Calu3 (cell line): ENCODE data around the gene ZFPM1. TPM values are rescaled to one million over a fixed set of nuclear protein-coding genes. Genes with fewer than 3 reads are reported as not detected.

Experiments
- BruUV-seq: library from RNA; stranded (reverse); fragments of 400-500 nt; replicated peaks from 2 replicates; lab custom pipeline; 2021; lab: Mats Ljungman, UMichigan
- CTCF ChIA-PET: fragments of 300-600 bp; sonication (Branson Sonifier 250); formaldehyde crosslinking; loops from one replicate; lab custom pipeline; 2022; ENCODE audit warnings: antibody characterized with exemption; lab: Charles Lee
- DNase-seq: peaks from one replicate; pipeline ENCODE4 v3.0.0; 2022
- H3K27ac Mint-ChIP-seq: one replicate; pipeline ENCODE4 v1.8.0; 2022; ENCODE audit warnings: mixed read lengths; ENCODE audit not compliant: unreplicated experiment
- H3K27me3 Mint-ChIP-seq: one replicate; pipeline ENCODE4 v1.8.0; 2022; ENCODE audit warnings: mixed read lengths; ENCODE audit not compliant: unreplicated experiment
- H3K36me3 Mint-ChIP-seq: one replicate; pipeline ENCODE4 v1.8.0; 2022; ENCODE audit warnings: mild to moderate bottlenecking, moderate library complexity, mixed read lengths; ENCODE audit not compliant: insufficient read depth, unreplicated experiment
- H3K4me1 Mint-ChIP-seq: one replicate; pipeline ENCODE4 v1.8.0; 2022; ENCODE audit warnings: mild to moderate bottlenecking, low read depth, mixed read lengths; ENCODE audit not compliant: unreplicated experiment
- H3K4me3 Mint-ChIP-seq: one replicate; pipeline ENCODE4 v1.8.0; 2022; ENCODE audit warnings: mild to moderate bottlenecking, low read depth, moderate library complexity, mixed read lengths; ENCODE audit not compliant: unreplicated experiment
- H3K9me3 Mint-ChIP-seq: one replicate; pipeline ENCODE4 v1.8.0; 2022; ENCODE audit warnings: low read depth, mixed read lengths; ENCODE audit not compliant: unreplicated experiment
- CTCF ChIP-seq: fragments of 200-600 bp; IDR thresholded peaks from one replicate; pipeline ENCODE4 v1.8.0; 2022; ENCODE audit warnings: antibody characterized with exemption; ENCODE audit not compliant: unreplicated experiment
- intact Hi-C: fragments of 100-400 bp; cut with micrococcal nuclease; formaldehyde crosslinking; loops from one replicate; pipeline ENCODE4 v1.10.0; 2022; ENCODE audit not compliant: unreplicated experiment
- total RNA-seq: library from RNA; stranded (reverse); gene quantifications from 2 replicates; pipeline ENCODE4 v1.2.3, GENCODE V29; 2022

ZFPM1 gene
- total RNA-seq, 1 experiment from 2014 or later, result 3.1 TPM

- H3K27me3 Mint-ChIP-seq, result no peaks in the 10 kb centered on the region
- no peaks in the 10 kb centered on the region for H3K9me3 Mint-ChIP-seq
- H3K27ac Mint-ChIP-seq, result no peak overlapping the region
- no TSS peak for BruUV-seq
- intact Hi-C loops, result no loop called here
- H3K36me3 Mint-ChIP-seq, result no peaks in the 10 kb centered on the region
- DNase-seq, result no peak
- no peak overlapping the region for H3K4me3 Mint-ChIP-seq
- no peaks in the 10 kb centered on the region for H3K4me1 Mint-ChIP-seq
- CTCF ChIA-PET, result no interaction called here
- TF ChIP-seq CTCF, result no peak
Observed at GRCh38 chr16:88463411-88463810, 10.3 kb downstream of the ZFPM1 start.

- no peaks in the 10 kb centered on the region for H3K27me3 Mint-ChIP-seq
- H3K27ac Mint-ChIP-seq, result no peak overlapping the region
- TF ChIP-seq CTCF, result no peak
- BruUV-seq, result no TSS peak
- DNase-seq, result no peak
- no peak overlapping the region for H3K4me3 Mint-ChIP-seq
- no peaks in the 10 kb centered on the region for H3K4me1 Mint-ChIP-seq
- intact Hi-C loops, result no loop called here
- H3K9me3 Mint-ChIP-seq, result no peaks in the 10 kb centered on the region
- CTCF ChIA-PET, result no interaction called here
- no peaks in the 10 kb centered on the region for H3K36me3 Mint-ChIP-seq
Observed at GRCh38 chr16:88464447-88465318, 11.6 kb downstream of the ZFPM1 start.

GRCh38 chr16:88465387-88465983, 12.4 kb downstream of the ZFPM1 start:
- CTCF ChIA-PET, result no interaction called here
- no peak overlapping the region for H3K27ac Mint-ChIP-seq
- no peaks in the 10 kb centered on the region for H3K27me3 Mint-ChIP-seq
- H3K4me1 Mint-ChIP-seq, result no peaks in the 10 kb centered on the region
- H3K36me3 Mint-ChIP-seq, result no peaks in the 10 kb centered on the region
- BruUV-seq, result no TSS peak
- intact Hi-C loops, result no loop called here
- DNase-seq, result no peak
- no peak overlapping the region for H3K4me3 Mint-ChIP-seq
- TF ChIP-seq CTCF, result no peak
- H3K9me3 Mint-ChIP-seq, result no peaks in the 10 kb centered on the region

- CTCF ChIA-PET, result no interaction called here
- no peak for TF ChIP-seq CTCF
- Mint-ChIP-seq H3K9me3 (no peaks in the 10 kb centered on the region), H3K4me3 (no peak overlapping the region), H3K36me3 (no peaks in the 10 kb centered on the region), H3K27me3 (no peaks in the 10 kb centered on the region), H3K27ac (no peak overlapping the region), H3K4me1 (no peaks in the 10 kb centered on the region)
- no peak for DNase-seq
- no TSS peak for BruUV-seq
- intact Hi-C loops, result no loop called here
Observed at GRCh38 chr16:88466175-88466862, 13.2 kb downstream of the ZFPM1 start.
